ENCODE results near the gene DDX19B.

Gene DDX19B

DNA sequence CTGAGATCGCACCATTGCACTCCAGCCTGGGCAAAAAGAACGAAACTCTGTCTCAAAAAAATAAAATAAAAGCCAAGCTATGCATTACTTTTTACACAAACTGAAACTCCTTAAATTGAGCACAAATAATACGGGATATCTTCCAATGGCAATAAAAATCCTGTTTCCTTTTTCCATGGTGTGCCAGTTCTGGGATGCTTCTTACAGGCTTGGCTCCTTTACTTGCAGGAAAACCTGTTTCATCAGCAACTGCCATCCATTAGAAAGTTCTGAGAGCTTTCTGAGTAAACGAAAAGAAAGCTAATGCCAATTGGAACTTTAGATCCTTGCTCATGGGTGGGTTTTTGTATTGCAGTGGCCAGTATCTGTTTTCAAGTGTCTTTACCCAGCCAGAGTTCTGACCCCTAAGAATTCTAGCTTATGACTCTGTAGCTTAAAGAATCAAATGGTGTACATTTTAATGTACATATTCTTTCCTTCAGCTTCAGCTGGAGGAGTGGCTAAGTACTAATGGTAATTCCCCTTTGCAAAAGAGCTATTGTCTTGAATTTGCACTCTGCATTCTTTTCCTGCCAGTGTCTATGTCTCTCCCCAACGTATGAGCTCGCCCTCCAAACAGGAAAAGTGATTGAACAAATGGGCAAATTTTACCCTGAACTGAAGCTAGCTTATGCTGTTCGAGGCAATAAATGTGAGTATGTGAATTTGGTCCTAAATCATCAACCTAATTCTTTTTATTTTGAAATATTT lies 26.2 kb downstream of the DDX19B start:
- TF ChIP-seq CEBPB (IDR thresholded peaks at IDR 0.05) (no peak), RAD21 (IDR thresholded peaks at IDR 0.05; ENCODE audit: low read depth) (no peak), EP300 (IDR thresholded peaks at IDR 0.05; ENCODE audit: borderline replicate concordance) (no peak), MAX (IDR thresholded peaks at IDR 0.05) (no peak), TCF12 (IDR thresholded peaks at IDR 0.05; ENCODE audit: low read depth) (no peak), YY1 (IDR thresholded peaks at IDR 0.05; ENCODE audit: low read depth) (no peak), TEAD4 (IDR thresholded peaks at IDR 0.05) (no peak), CREB1 (IDR thresholded peaks at IDR 0.05; ENCODE audit: low read depth) (no peak), ZBTB7A (IDR thresholded peaks at IDR 0.05; ENCODE audit: low read depth) (no peak), NFIC (IDR thresholded peaks at IDR 0.05) (no peak), EGR1 (IDR thresholded peaks at IDR 0.05) (no peak), FOXM1 (IDR thresholded peaks at IDR 0.05; ENCODE audit: borderline replicate concordance, low read depth) (no peak), TAF1 (IDR thresholded peaks at IDR 0.05; ENCODE audit: low read depth) (no peak), USF1 (IDR thresholded peaks at IDR 0.05) (no peak), REST (IDR thresholded peaks at IDR 0.05; ENCODE audit: low read depth) (no peak)

DNA sequence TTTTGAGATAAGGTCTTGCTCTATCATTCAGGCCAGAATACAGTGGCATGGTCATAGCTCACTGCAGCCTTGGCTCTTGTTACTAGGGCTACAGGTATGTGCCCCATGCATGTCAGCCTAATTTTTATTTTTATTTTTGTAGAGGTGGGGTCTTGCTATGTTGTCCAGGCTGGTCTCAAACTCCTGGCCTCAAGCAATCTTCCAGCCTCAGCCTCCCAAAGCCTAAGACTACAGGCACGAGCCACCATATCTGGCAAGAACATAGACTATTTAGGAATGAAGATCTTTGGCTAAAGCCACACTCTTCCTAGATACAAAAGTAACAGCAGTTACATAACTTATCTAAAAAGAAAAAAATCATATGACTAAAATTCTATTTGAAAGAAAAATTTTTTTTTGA lies 32.1 kb downstream of the DDX19B start:
- TF ChIP-seq MAX (IDR thresholded peaks at IDR 0.05) = no peak
- no peak for TF ChIP-seq EP300 (IDR thresholded peaks at IDR 0.05; ENCODE audit: borderline replicate concordance)

- TF ChIP-seq NFIC (IDR thresholded peaks at IDR 0.05) (no peak), EGR1 (IDR thresholded peaks at IDR 0.05) (no peak), MAX (IDR thresholded peaks at IDR 0.05) (no peak), ZBTB7A (IDR thresholded peaks at IDR 0.05; ENCODE audit: low read depth) (no peak), FOXM1 (IDR thresholded peaks at IDR 0.05; ENCODE audit: borderline replicate concordance, low read depth) (no peak), CEBPB (IDR thresholded peaks at IDR 0.05) (no peak), TAF1 (IDR thresholded peaks at IDR 0.05; ENCODE audit: low read depth) (no peak)
Measured at GRCh38 chr16:70331588-70332358, 32.8 kb downstream of the DDX19B start.

DNA sequence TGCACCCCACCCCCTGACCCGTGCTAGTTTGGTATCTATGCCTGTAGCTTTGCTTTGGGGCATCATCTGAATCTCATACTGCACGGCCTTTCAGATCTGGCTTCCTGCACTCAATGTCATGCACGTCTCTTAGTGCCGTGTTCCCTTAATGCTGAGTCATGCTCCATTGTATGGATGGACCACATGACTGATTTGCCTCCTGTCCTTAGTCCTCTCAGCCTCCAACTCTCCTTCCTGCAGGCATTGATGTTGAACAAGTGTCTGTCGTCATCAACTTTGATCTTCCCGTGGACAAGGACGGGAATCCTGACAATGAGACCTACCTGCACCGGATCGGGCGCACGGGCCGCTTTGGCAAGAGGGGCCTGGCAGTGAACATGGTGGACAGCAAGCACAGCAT lies 33.7 kb downstream of the DDX19B start:
- TF ChIP-seq USF1 (IDR thresholded peaks at IDR 0.05) = 0 out of 2 replicates have a peak, but pooled peaks have one; percentile 21

DNA sequence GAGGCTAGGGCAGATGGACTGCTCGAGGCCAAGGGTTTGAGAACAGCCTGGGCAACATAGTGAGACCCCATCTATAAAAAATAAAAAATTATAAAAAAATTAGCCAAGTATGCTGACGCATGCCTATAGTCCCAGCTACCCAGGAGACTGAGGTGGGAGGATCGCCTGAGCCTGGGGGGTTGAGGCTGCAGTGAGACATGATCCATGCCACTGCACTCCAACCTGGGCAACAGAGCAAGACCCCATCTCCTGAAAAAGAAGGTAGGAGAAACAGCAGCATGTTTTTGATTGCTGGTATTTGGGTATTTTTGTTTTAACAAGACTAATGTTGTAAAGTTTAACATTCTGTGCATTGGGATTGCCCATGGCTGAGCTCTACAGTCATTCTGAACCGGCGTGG lies 38.8 kb downstream of the DDX19B start:
- no peak for TF ChIP-seq USF1 (IDR thresholded peaks at IDR 0.05)
- no peak for TF ChIP-seq TCF12 (IDR thresholded peaks at IDR 0.05; ENCODE audit: low read depth)
- no peak for TF ChIP-seq TEAD4 (IDR thresholded peaks at IDR 0.05)
- TF ChIP-seq FOXM1 (IDR thresholded peaks at IDR 0.05; ENCODE audit: borderline replicate concordance, low read depth) = no peak
- no peak for TF ChIP-seq REST (IDR thresholded peaks at IDR 0.05; ENCODE audit: low read depth)
- TF ChIP-seq MAX (IDR thresholded peaks at IDR 0.05) = no peak
- no peak for TF ChIP-seq TAF1 (IDR thresholded peaks at IDR 0.05; ENCODE audit: low read depth)
- no peak for TF ChIP-seq CREB1 (IDR thresholded peaks at IDR 0.05; ENCODE audit: low read depth)
- TF ChIP-seq NFIC (IDR thresholded peaks at IDR 0.05) = no peak
- no peak for TF ChIP-seq CEBPB (IDR thresholded peaks at IDR 0.05)
- no peak for TF ChIP-seq YY1 (IDR thresholded peaks at IDR 0.05; ENCODE audit: low read depth)
- no peak for TF ChIP-seq EP300 (IDR thresholded peaks at IDR 0.05; ENCODE audit: borderline replicate concordance)
- TF ChIP-seq RAD21 (IDR thresholded peaks at IDR 0.05; ENCODE audit: low read depth) = no peak
- no peak for TF ChIP-seq EGR1 (IDR thresholded peaks at IDR 0.05)
- no peak for TF ChIP-seq ZBTB7A (IDR thresholded peaks at IDR 0.05; ENCODE audit: low read depth)
